Loucy (cell line): ENCODE results near the gene PHYKPL.
"Not testable (repeated sequence)": the region's sequence is repeated elsewhere in the genome, so short reads cannot be mapped to it uniquely, and the experiment has no call there.

Experiments
- H2AFZ ChIP-seq: fragments of 200-600 bp; sonication (generic); 2 replicates; pipeline ENCODE4 v1.6.0; 2016; ENCODE audit warnings: antibody characterized with exemption, mild to moderate bottlenecking, low read length, moderate library complexity
- H3F3A ChIP-seq: fragments of 200-600 bp; 2 replicates; pipeline ENCODE4 v1.6.0; 2016; ENCODE audit warnings: antibody characterized with exemption, low read depth, mild to moderate bottlenecking
- H3K27me3 ChIP-seq: fragments of 200-600 bp; sonication (generic); 2 replicates; pipeline ENCODE4 v1.6.1; 2014; ENCODE audit warnings: low read length, mild to moderate bottlenecking; ENCODE audit not compliant: insufficient read depth, poor library complexity, severe bottlenecking
- H3K36me3 ChIP-seq: fragments of 200-600 bp; sonication (generic); 2 replicates; pipeline ENCODE4 v1.6.1; 2016; ENCODE audit warnings: low read length; ENCODE audit not compliant: insufficient read depth
- H3K4me1 ChIP-seq: fragments of 200-600 bp; sonication (generic); 2 replicates; pipeline ENCODE4 v1.5.1; 2014; ENCODE audit warnings: low read length, mild to moderate bottlenecking; ENCODE audit not compliant: insufficient read depth, poor library complexity, severe bottlenecking
- H3K4me2 ChIP-seq: fragments of 200-600 bp; sonication (generic); 2 replicates; pipeline ENCODE4 v1.6.0; 2014; ENCODE audit warnings: antibody characterized with exemption, low read length, low read depth, mild to moderate bottlenecking; ENCODE audit not compliant: poor library complexity, severe bottlenecking
- H3K4me3 ChIP-seq: fragments of 200-600 bp; sonication (generic); 2 replicates; pipeline ENCODE4 v1.5.1; 2014; ENCODE audit warnings: low read length, mild to moderate bottlenecking, mixed read lengths; ENCODE audit not compliant: poor library complexity, severe bottlenecking
- H3K79me2 ChIP-seq: fragments of 200-600 bp; sonication (generic); 2 replicates; pipeline ENCODE4 v1.6.1; 2014; ENCODE audit warnings: low read length; ENCODE audit not compliant: insufficient read depth
- H3K9ac ChIP-seq: fragments of 200-600 bp; sonication (generic); 2 replicates; pipeline ENCODE4 v1.6.0; 2014; ENCODE audit warnings: mild to moderate bottlenecking, low read depth, low read length, moderate library complexity; ENCODE audit not compliant: poor library complexity, severe bottlenecking
- H3K9me2 ChIP-seq: fragments of 200-600 bp; sonication (generic); replicated peaks from 2 replicates; pipeline ENCODE4 v1.6.1; 2016; ENCODE audit warnings: low read depth, low read length, mixed read lengths
- H3K9me3 ChIP-seq: fragments of 200-600 bp; sonication (generic); 2 replicates; pipeline ENCODE4 v1.6.1; 2014; ENCODE audit warnings: mild to moderate bottlenecking, antibody characterized with exemption, low read length, low read depth; ENCODE audit not compliant: insufficient read depth
- H4K20me1 ChIP-seq: fragments of 200-600 bp; sonication (generic); 2 replicates; pipeline ENCODE4 v1.6.0; 2014; ENCODE audit warnings: antibody characterized with exemption, low read length, mild to moderate bottlenecking; ENCODE audit not compliant: insufficient read depth, poor library complexity, severe bottlenecking
- CTCF ChIP-seq: fragments of 200-600 bp; sonication (generic); conservative IDR thresholded peaks from 2 replicates; pipeline ENCODE4 v1.5.1; 2014; ENCODE audit warnings: mild to moderate bottlenecking, antibody characterized with exemption, low read length
- EZH2phosphoT487 ChIP-seq: fragments of 200-600 bp; IDR thresholded peaks from 2 replicates; pipeline ENCODE4 v1.6.1; 2018; ENCODE audit warnings: antibody characterized with exemption, mild to moderate bottlenecking, moderate library complexity, borderline replicate concordance

The PHYKPL gene

GRCh38 chr5:178231539-178232123, 971 bp downstream of the PHYKPL start:
- peak overlapping the region; percentile 88 for H3K4me3 ChIP-seq
- TF ChIP-seq EZH2phosphoT487 (no peak), CTCF (no peak)
- peaks cover 26% of the 10 kb centered on the region for H3K79me2 ChIP-seq
- no peaks in the 10 kb centered on the region for H3K9me3 ChIP-seq
- H3K36me3 ChIP-seq = no peaks in the 10 kb centered on the region; the same call in 1 of the 2 replicates
- peak overlapping the region; percentile 87 for H3K4me2 ChIP-seq
- H2AFZ ChIP-seq = no peak overlapping the region
- no peaks in the 10 kb centered on the region for H3K9me2 ChIP-seq
- no peaks in the 10 kb centered on the region for H3F3A ChIP-seq
- peaks cover 17% of the 10 kb centered on the region for H4K20me1 ChIP-seq
- peaks cover 12% of the 10 kb centered on the region for H3K4me1 ChIP-seq
- no peaks in the 10 kb centered on the region for H3K27me3 ChIP-seq
- peak overlapping the region; percentile 83 for H3K9ac ChIP-seq

DNA sequence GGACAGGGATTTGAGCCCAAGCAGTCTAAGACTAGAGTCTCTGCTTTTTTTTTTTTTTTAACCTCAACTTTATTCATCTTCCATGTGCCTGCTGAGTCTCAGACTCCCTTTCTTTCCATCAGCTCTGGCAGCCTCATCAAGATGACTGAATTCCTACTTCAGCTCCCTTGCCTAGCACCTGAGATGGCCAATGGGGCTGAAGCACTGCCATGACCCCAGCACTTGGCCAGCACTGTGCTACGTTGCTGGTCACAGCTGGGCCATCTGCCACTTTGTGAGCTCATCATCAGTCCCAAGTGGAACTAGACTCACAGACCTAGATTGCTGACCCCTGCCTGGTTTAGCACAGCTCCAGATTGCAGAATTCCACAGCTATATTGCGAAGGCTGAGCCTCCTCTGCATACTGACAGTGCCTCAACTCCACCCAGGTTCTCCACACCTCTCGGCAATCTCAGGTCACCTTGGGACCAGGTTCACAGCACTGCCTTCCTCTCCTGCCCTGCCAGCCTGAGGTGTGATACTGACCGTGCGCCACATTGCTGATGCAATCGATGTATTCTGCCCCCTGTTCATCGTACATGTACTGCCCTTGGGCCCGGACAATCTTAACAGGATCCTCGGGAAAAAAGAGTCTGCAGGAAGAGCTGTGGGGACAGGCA, 1.6 kb downstream of the PHYKPL start:
- Histone ChIP-seq H3K27me3 (no peaks in the 10 kb centered on the region), H4K20me1 (peaks cover 17% of the 10 kb centered on the region), H3K9me2 (no peaks in the 10 kb centered on the region), H3K9ac (peak overlapping the region; percentile 83), H3K4me1 (peaks cover 12% of the 10 kb centered on the region), H3K9me3 (no peaks in the 10 kb centered on the region), H3K4me3 (peak overlapping the region; percentile 88), H3K79me2 (peaks cover 26% of the 10 kb centered on the region), H2AFZ (no peak overlapping the region), H3K4me2 (peak overlapping the region; percentile 87), H3K36me3 (no peaks in the 10 kb centered on the region; the same call in 1 of the 2 replicates), H3F3A (no peaks in the 10 kb centered on the region)
- TF ChIP-seq EZH2phosphoT487 (no peak), CTCF (no peak)

GRCh38 chr5:178229861-178230260, 2.7 kb downstream of the PHYKPL start:
- no peaks in the 10 kb centered on the region for H3K9me3 ChIP-seq
- H3K4me1 ChIP-seq = peaks cover 12% of the 10 kb centered on the region
- H3K4me3 ChIP-seq = no peak overlapping the region
- no peak overlapping the region for H3K9ac ChIP-seq
- no peak overlapping the region for H2AFZ ChIP-seq
- H3K36me3 ChIP-seq = no peaks in the 10 kb centered on the region; the same call in 1 of the 2 replicates
- H3K27me3 ChIP-seq = no peaks in the 10 kb centered on the region
- peak overlapping the region; percentile 34 for H3K4me2 ChIP-seq
- TF ChIP-seq EZH2phosphoT487 = no peak
- no peak for TF ChIP-seq CTCF
- peaks cover 26% of the 10 kb centered on the region for H3K79me2 ChIP-seq
- no peaks in the 10 kb centered on the region for H3K9me2 ChIP-seq
- H3F3A ChIP-seq = no peaks in the 10 kb centered on the region
- H4K20me1 ChIP-seq = peaks cover 17% of the 10 kb centered on the region

- not testable (repeated sequence) for H3K27me3 ChIP-seq, H3K4me3 ChIP-seq, H3F3A ChIP-seq, H3K9me2 ChIP-seq, H3K4me1 ChIP-seq, H3K36me3 ChIP-seq, H3K9ac ChIP-seq, H3K4me2 ChIP-seq, H3K9me3 ChIP-seq, H2AFZ ChIP-seq
- H3K79me2 ChIP-seq = peaks cover 26% of the 10 kb centered on the region
- H4K20me1 ChIP-seq = peaks cover 17% of the 10 kb centered on the region
Observed at GRCh38 chr5:178229111-178229510, 3.5 kb downstream of the PHYKPL start.
